ENCODE measurements around the gene SF3B3.

- no peak for TF ChIP-seq POLR2AphosphoS5 (IDR thresholded peaks at IDR 0.05; ENCODE audit: low read depth, low read length)
- TF ChIP-seq CTCF (IDR thresholded peaks at IDR 0.05): peak; percentile 59; the same call in 1 of the 2 replicates
- no peak for TF ChIP-seq REST (IDR thresholded peaks at IDR 0.05; ENCODE audit: insufficient read depth in 1 of 2, low read depth in 2 of 2, low read length in 1 of 2)
- no peak for TF ChIP-seq SIN3A (IDR thresholded peaks at IDR 0.05; ENCODE audit: borderline replicate concordance, insufficient read depth, low read depth, low read length)
These were observed 5.6 kb downstream of the SF3B3 start for GRCh38 chr16:70529051-70529777.
